Right atrium auricular region (tissue), 2 donors: ENCODE data around the gene LRCH2. TPM values are rescaled to one million over a fixed set of nuclear protein-coding genes. Genes with fewer than 3 reads are reported as not detected.

Source experiments
- DNase-seq: peaks from one replicate; pipeline ENCODE4 v3.0.0-alpha.2; 2019; ENCODE audit warnings: low spot score
- H3K27ac ChIP-seq, 2 donors: fragments of 200-600 bp; sonication (generic); 1 replicate in 1 of 2; 2 replicates in 1 of 2; pipeline ENCODE4 v1.5.1; 2016 to 2019
- H3K27me3 ChIP-seq, 2 donors: fragments of 200-600 bp; sonication (generic); one replicate each; pipeline versions ENCODE4 v1.5.1 to v1.6.0; 2017 to 2019
- H3K36me3 ChIP-seq: fragments of 200-600 bp; sonication (generic); one replicate; pipeline ENCODE4 v1.5.1; 2016
- H3K4me1 ChIP-seq, 2 donors: fragments of 200-600 bp; sonication (generic); one replicate each; pipeline versions ENCODE4 v1.5.1 to v1.6.0; 2017 to 2019
- H3K4me3 ChIP-seq, 2 donors: fragments of 200-600 bp; sonication (generic); 1 replicate in 1 of 2; 2 replicates in 1 of 2; pipeline ENCODE4 v1.5.1; 2017 to 2019; ENCODE audit warnings: mild to moderate bottlenecking in 1 of 2, moderate library complexity in 1 of 2
- H3K9me3 ChIP-seq, 2 donors: fragments of 200-600 bp; sonication (generic); one replicate each; pipeline ENCODE4 v1.5.1; 2019
- total RNA-seq, 2 donors: library from RNA; depleted of rRNA; stranded (reverse); fragments of >200 nt; gene quantifications; one replicate each; pipeline ENCODE4 v1.1.0, GENCODE V29; 2016
- TF ChIP-seq, protein P1 (sequence below), 2 donors: fragments of 200-600 bp; sonication (generic); IDR thresholded peaks; one replicate each; pipeline ENCODE4 v1.5.1; 2019; ENCODE audit warnings: antibody characterized with exemption in 2 of 2

The LRCH2 gene
- total RNA-seq, 2 donors from 2014 or later = 4.9 to 6.0 TPM

- no peak for DNase-seq
- Histone ChIP-seq H3K9me3 (no peaks in the 10 kb centered on the region), H3K4me1 (no peaks in the 10 kb centered on the region), H3K4me3 (no peak overlapping the region), H3K27ac (no peak overlapping the region), H3K36me3 (no peaks in the 10 kb centered on the region), H3K27me3 (no peaks in the 10 kb centered on the region)
- TF ChIP-seq, protein P1, sequence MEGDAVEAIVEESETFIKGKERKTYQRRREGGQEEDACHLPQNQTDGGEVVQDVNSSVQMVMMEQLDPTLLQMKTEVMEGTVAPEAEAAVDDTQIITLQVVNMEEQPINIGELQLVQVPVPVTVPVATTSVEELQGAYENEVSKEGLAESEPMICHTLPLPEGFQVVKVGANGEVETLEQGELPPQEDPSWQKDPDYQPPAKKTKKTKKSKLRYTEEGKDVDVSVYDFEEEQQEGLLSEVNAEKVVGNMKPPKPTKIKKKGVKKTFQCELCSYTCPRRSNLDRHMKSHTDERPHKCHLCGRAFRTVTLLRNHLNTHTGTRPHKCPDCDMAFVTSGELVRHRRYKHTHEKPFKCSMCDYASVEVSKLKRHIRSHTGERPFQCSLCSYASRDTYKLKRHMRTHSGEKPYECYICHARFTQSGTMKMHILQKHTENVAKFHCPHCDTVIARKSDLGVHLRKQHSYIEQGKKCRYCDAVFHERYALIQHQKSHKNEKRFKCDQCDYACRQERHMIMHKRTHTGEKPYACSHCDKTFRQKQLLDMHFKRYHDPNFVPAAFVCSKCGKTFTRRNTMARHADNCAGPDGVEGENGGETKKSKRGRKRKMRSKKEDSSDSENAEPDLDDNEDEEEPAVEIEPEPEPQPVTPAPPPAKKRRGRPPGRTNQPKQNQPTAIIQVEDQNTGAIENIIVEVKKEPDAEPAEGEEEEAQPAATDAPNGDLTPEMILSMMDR (IDR thresholded peaks at IDR 0.05) = no peak
These were observed 27.3 kb upstream of the LRCH2 start for GRCh38 chrX:115261148-115261547.

DNA sequence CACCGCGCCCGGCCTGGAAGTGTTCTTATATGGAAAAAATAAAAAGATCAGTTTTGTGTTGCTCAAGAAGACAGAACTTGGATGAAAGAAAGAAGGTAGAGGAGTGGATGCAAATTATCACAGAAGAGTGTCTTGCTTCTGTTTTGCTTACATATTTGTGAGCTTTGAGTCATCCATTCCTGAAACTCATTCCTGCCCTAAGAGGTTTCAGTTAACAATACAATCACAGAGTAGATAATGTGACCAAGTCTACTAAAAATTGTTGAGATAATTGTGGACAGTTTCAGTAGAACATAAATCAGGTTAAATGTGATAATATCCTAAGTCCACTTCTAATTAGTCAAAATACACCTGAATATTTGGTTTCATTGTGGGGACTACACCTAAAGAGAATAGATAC lies 26.4 kb upstream of the LRCH2 start:
- DNase-seq = no peak
- Histone ChIP-seq H3K9me3 (no peaks in the 10 kb centered on the region), H3K27ac (no peak overlapping the region), H3K36me3 (no peaks in the 10 kb centered on the region), H3K4me1 (no peaks in the 10 kb centered on the region), H3K4me3 (no peak overlapping the region), H3K27me3 (no peaks in the 10 kb centered on the region)
- TF ChIP-seq, protein P1 (IDR thresholded peaks at IDR 0.05) = no peak

- no peak for DNase-seq
- H3K36me3 ChIP-seq = no peaks in the 10 kb centered on the region
- no peak overlapping the region for H3K27ac ChIP-seq
- no peaks in the 10 kb centered on the region for H3K27me3 ChIP-seq
- H3K4me3 ChIP-seq = no peak overlapping the region
- TF ChIP-seq, protein P1 (IDR thresholded peaks at IDR 0.05) = no peak
- H3K4me1 ChIP-seq = no peaks in the 10 kb centered on the region
- H3K9me3 ChIP-seq = no peaks in the 10 kb centered on the region
These were observed 25.5 kb upstream of the LRCH2 start for GRCh38 chrX:115259238-115259875.

GRCh38 chrX:115257711-115258110 lies 23.8 kb upstream of the LRCH2 start:
- H3K27me3 ChIP-seq = no peaks in the 10 kb centered on the region
- H3K27ac ChIP-seq = no peak overlapping the region
- no peaks in the 10 kb centered on the region for H3K36me3 ChIP-seq
- H3K4me1 ChIP-seq = no peaks in the 10 kb centered on the region
- no peaks in the 10 kb centered on the region for H3K9me3 ChIP-seq
- TF ChIP-seq, protein P1 (IDR thresholded peaks at IDR 0.05) = no peak
- no peak overlapping the region for H3K4me3 ChIP-seq
- DNase-seq = no peak

GRCh38 chrX:115255003-115255402 lies 21.1 kb upstream of the LRCH2 start:
- no peak for DNase-seq

More at GRCh38 chrX:115255003-115255402, 21.1 kb upstream of the LRCH2 start:
- Histone ChIP-seq H3K27me3 (no peaks in the 10 kb centered on the region), H3K4me1 (no peaks in the 10 kb centered on the region), H3K36me3 (no peaks in the 10 kb centered on the region), H3K27ac (no peak overlapping the region), H3K9me3 (no peaks in the 10 kb centered on the region), H3K4me3 (no peak overlapping the region)
- TF ChIP-seq, protein P1 (IDR thresholded peaks at IDR 0.05) = no peak
